Lower lobe of right lung (tissue), 2 donors: ENCODE data around the gene HNRNPA0. TPM values are rescaled to one million over a fixed set of nuclear protein-coding genes. Genes with fewer than 3 reads are reported as not detected.
"Not testable (repeated sequence)": the region's sequence is repeated elsewhere in the genome, so short reads cannot be mapped to it uniquely, and the experiment has no call there.

Experiments
- ATAC-seq, 2 donors: fragments of 200-7000 bp; cut with Tn5 transposase; one replicate each; pipeline ENCODE4 v1.9.1; 2020 to 2022; ENCODE audit warnings: mild to moderate bottlenecking in 2 of 2, moderate library complexity in 2 of 2
- DNase-seq: peaks from one replicate; pipeline ENCODE4 v3.0.0-alpha.2; 2020
- H3K27ac ChIP-seq: fragments of 200-600 bp; one replicate; pipeline ENCODE4 v1.8.0; 2022
- H3K27me3 ChIP-seq: fragments of 200-600 bp; one replicate; pipeline ENCODE4 v1.8.0; 2022; ENCODE audit warnings: low read depth
- H3K36me3 ChIP-seq: fragments of 200-600 bp; one replicate; pipeline ENCODE4 v1.8.0; 2022; ENCODE audit warnings: mild to moderate bottlenecking
- H3K4me1 ChIP-seq: fragments of 200-600 bp; one replicate; pipeline ENCODE4 v1.8.0; 2022
- H3K4me3 ChIP-seq: fragments of 200-600 bp; one replicate; pipeline ENCODE4 v1.8.0; 2022; ENCODE audit warnings: mild to moderate bottlenecking
- H3K9me3 ChIP-seq: fragments of 200-600 bp; one replicate; pipeline ENCODE4 v1.8.0; 2022
- intact Hi-C: fragments of 100-400 bp; cut with DNase I; formaldehyde crosslinking; loops from one replicate; pipeline ENCODE4 v1.11.0; 2022
- total RNA-seq: library from RNA; stranded (reverse); fragmentation: NEBNext Ultra II Directional; extraction: Animal tissue kit (Norgen Biotek cat#: 25700); gene quantifications from one replicate; pipeline ENCODE4 v1.2.1, GENCODE V29; 2021
- TF ChIP-seq, protein P1 (sequence below): fragments of 200-600 bp; IDR thresholded peaks from one replicate; pipeline ENCODE4 v1.8.0; 2022; ENCODE audit warnings: antibody characterized with exemption, mild to moderate bottlenecking
- donor health status: DM: no; HTN: yes; CAD: no; lungs with severe emphysema.

The HNRNPA0 gene
- total RNA-seq, 1 donor from 2014 or later = 21.7 TPM

DNA sequence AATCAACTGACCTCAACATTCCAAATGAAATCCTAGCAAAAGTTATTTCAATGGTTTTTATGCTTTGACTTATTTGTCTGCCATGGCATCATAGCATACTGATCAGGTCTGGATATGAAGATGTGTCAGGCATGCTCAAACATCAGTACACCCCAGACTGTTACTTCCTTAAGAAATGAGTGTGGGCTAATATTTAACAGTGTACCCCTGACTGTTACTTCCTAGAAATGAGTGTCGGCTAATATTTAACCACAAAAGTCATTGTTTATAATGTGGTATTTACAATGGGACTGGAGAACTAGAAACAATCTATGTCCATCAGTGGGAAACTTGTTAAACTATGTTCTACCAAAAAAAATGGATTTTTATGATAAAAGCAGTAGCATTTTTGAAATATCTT, 38.1 kb upstream of the HNRNPA0 start:
- ATAC-seq = no peak
- DNase-seq = no peak
- no peaks in the 10 kb centered on the region for H3K27me3 ChIP-seq
- H3K4me3 ChIP-seq = no peak overlapping the region
- intact Hi-C loops = no loop called here
- H3K27ac ChIP-seq = no peak overlapping the region
- no peaks in the 10 kb centered on the region for H3K9me3 ChIP-seq
- no peaks in the 10 kb centered on the region for H3K36me3 ChIP-seq
- TF ChIP-seq, protein P1, sequence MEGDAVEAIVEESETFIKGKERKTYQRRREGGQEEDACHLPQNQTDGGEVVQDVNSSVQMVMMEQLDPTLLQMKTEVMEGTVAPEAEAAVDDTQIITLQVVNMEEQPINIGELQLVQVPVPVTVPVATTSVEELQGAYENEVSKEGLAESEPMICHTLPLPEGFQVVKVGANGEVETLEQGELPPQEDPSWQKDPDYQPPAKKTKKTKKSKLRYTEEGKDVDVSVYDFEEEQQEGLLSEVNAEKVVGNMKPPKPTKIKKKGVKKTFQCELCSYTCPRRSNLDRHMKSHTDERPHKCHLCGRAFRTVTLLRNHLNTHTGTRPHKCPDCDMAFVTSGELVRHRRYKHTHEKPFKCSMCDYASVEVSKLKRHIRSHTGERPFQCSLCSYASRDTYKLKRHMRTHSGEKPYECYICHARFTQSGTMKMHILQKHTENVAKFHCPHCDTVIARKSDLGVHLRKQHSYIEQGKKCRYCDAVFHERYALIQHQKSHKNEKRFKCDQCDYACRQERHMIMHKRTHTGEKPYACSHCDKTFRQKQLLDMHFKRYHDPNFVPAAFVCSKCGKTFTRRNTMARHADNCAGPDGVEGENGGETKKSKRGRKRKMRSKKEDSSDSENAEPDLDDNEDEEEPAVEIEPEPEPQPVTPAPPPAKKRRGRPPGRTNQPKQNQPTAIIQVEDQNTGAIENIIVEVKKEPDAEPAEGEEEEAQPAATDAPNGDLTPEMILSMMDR = no peak
- no peaks in the 10 kb centered on the region for H3K4me1 ChIP-seq

- Histone ChIP-seq H3K36me3 (no peaks in the 10 kb centered on the region), H3K27me3 (no peaks in the 10 kb centered on the region), H3K27ac (no peak overlapping the region), H3K4me3 (no peak overlapping the region), H3K4me1 (no peaks in the 10 kb centered on the region), H3K9me3 (no peaks in the 10 kb centered on the region)
- DNase-seq (no peak), ATAC-seq (no peak)
- TF ChIP-seq, protein P1 = no peak
- intact Hi-C loops = no loop called here
Observed at GRCh38 chr5:137791799-137792198, 37.6 kb upstream of the HNRNPA0 start.

- DNase-seq (no peak), ATAC-seq (no peak)
- H3K27me3 ChIP-seq = no peaks in the 10 kb centered on the region
- intact Hi-C loops = no loop called here
- no peaks in the 10 kb centered on the region for H3K4me1 ChIP-seq
- no peaks in the 10 kb centered on the region for H3K36me3 ChIP-seq
- H3K27ac ChIP-seq = no peak overlapping the region
- no peak overlapping the region for H3K4me3 ChIP-seq
- no peaks in the 10 kb centered on the region for H3K9me3 ChIP-seq
- TF ChIP-seq, protein P1 = no peak
Observed at GRCh38 chr5:137791387-137791786, 37.2 kb upstream of the HNRNPA0 start.

DNA sequence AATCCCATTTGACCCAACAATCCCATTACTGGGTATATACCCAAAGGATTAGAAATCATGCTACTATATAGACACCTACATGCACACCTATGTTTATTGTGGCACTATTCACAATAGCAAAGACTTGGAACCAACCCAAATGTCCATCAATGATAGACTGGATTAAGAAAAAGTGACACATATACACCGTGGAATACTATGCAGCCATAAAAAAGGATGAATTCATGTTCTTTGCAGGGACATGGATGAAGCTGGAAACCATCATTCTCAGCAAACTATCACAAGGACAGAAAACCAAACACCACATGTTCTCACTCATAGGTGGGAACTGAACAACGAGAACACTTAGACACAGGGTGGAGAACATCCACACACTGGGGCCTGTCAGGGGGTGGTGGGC, 34.4 kb upstream of the HNRNPA0 start:
- H3K4me1 ChIP-seq, H3K27ac ChIP-seq, H3K4me3 ChIP-seq, ATAC-seq, H3K36me3 ChIP-seq, H3K9me3 ChIP-seq, H3K27me3 ChIP-seq, intact Hi-C loops, DNase-seq: not testable (repeated sequence)

- TF ChIP-seq, protein P1 = no peak
- Histone ChIP-seq H3K9me3 (no peaks in the 10 kb centered on the region), H3K36me3 (no peaks in the 10 kb centered on the region), H3K4me3 (no peak overlapping the region), H3K4me1 (no peaks in the 10 kb centered on the region), H3K27me3 (no peaks in the 10 kb centered on the region), H3K27ac (no peak overlapping the region)
- no peak for DNase-seq
- intact Hi-C loops = no loop called here
- ATAC-seq = no peak
Observed at GRCh38 chr5:137782984-137783536, 28.9 kb upstream of the HNRNPA0 start.

- TF ChIP-seq, protein P1 = no peak
- H3K27ac ChIP-seq = no peak overlapping the region
- DNase-seq (no peak), ATAC-seq (no peak)
- no peaks in the 10 kb centered on the region for H3K4me1 ChIP-seq
- H3K4me3 ChIP-seq = no peak overlapping the region
- no peaks in the 10 kb centered on the region for H3K9me3 ChIP-seq
- intact Hi-C loops = no loop called here
- no peaks in the 10 kb centered on the region for H3K27me3 ChIP-seq
- H3K36me3 ChIP-seq = no peaks in the 10 kb centered on the region
Observed at GRCh38 chr5:137782055-137782454, 27.9 kb upstream of the HNRNPA0 start.
